Umbilical cord (tissue), 2 donors: ENCODE measurements around the gene GYG2. TPM values are rescaled to one million over a fixed set of nuclear protein-coding genes. Genes with fewer than 3 reads are reported as not detected.

ENCODE experiments used
- DNase-seq: peaks from one replicate; pipeline ENCODE4 v3.0.0-alpha.2; 2015; ENCODE audit warnings: low spot score
- total RNA-seq: library from RNA; depleted of rRNA; stranded (reverse); fragments of >200 nt; gene quantifications from one replicate; pipeline ENCODE4 v1.2.3, GENCODE V29; 2014; ENCODE audit warnings: low replicate concordance; ENCODE audit not compliant: insufficient read depth

GYG2 gene
- total RNA-seq, 1 donor from 2014 or later: 9.6 TPM

DNA sequence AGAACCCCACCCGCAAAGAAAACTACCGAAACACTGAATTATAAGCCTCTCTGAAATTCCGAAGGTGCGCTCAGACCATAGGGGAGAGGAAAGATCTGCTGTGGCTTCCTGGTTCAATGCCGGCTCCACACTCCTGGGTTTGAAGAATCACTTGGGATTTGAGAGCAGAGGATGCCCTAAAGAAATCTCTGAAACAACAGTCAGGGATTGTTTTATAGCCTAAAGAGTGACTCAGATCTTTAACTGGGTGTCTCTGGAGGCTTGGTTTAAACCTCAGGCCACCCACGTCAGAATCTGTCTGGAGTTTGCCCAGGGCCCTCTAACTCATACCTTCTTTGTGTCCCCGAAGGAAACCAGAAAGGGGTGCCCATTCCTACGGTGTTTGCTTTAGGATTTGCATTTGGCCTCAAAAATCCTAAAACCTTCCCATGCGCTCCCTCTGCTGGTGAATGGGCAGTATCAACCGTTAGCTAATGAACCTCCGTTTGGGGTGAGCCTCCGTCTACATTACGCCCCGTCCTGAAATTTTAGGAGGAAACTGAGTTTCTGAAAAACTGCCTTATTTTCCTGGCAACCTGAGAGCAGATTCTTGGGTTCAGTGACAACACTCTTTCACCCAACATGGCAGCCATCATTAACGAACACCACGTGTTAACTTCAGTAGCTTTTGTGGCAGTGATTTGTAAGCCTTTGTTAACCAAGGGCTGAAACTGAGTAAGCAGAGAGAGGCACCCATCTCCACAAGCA lies 16.4 kb upstream of the GYG2 start:
- DNase-seq: peak; percentile 49

DNA sequence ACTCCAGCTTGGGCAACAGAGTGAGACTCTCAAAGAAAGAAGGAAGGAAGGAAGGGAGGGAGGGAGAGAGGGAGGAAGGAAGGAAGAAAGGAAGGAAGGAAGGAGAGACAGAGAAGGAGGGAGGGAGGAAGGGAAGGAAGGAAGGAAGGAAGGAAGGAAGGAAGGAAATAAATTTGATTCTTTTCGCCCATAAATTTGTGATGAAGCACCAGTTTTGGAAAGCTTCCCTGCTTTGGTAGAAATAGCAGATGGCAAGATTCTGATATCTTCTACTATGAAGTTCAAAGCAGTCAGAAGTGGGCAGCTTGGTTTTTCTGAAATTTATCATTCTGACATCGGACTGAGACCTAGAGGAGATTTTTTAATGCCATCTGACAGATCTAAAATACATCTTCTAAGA lies 11.7 kb upstream of the GYG2 start:
- DNase-seq: no peak

DNA sequence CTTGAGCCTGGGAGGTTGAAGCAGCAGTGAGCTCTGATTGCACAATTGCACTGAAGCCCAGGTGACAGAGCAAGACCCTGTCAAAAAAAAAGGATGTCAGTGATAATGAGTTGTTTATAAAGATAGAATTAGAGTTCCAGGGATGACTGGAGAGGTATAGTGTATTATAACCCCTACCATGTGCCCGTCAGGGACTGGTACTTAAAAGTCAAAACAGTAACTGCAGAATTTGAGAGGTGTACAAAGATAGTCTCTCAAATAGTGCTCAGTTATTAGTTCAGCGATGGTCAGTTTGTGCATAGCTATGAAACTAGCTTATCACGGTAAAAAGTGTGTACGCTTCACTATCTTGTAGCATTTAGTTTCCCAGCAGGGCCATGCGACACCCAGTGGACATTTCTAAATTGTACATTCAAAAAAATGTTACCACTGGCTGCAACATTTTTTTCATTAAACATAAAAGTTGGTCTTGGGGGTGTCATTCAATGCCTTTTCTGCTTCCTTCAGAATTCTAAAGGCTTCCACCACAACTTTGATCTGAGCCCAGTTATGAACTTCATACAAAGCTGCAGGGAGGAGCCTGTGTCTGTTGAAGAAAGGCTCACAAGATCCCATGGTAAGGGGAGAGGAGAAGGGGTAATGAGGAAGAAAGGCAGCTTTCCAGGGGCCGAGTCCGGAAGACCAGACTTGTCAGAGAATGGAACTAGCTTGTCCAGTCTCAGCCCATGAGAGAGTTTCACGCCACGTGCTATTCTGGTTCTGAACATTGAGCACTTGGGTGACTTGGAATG lies 9.2 kb upstream of the GYG2 start:
- no peak for DNase-seq

DNA sequence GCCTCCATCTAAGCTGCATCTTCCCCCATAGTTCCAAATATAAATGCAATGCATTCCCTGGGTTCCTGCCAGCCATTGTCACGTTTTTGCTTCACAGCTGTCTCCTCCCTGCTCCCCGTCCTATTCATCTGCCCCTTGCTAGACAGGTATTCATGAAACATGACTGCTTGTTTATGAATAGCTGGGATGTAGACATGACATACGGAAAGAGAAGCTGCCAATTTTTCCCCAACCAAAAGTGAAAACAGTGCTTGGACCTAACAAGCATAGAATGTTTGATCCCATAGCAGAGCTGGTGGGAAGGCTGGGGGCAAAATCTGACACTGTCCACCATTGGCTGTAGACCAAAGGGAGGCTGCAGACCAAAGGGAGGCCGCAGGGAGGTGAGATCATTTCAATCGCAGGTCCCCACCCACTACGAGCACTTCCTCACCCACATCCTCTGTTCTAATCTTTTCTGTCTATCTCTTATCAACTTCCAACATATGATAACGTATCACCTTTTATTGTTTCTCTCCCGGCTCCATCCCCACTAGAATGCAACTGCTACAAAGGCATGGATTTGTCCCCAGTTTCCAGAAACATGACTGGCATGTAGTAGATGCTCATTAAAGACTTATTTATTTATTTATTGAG lies 8.5 kb upstream of the GYG2 start:
- DNase-seq: no peak

DNA sequence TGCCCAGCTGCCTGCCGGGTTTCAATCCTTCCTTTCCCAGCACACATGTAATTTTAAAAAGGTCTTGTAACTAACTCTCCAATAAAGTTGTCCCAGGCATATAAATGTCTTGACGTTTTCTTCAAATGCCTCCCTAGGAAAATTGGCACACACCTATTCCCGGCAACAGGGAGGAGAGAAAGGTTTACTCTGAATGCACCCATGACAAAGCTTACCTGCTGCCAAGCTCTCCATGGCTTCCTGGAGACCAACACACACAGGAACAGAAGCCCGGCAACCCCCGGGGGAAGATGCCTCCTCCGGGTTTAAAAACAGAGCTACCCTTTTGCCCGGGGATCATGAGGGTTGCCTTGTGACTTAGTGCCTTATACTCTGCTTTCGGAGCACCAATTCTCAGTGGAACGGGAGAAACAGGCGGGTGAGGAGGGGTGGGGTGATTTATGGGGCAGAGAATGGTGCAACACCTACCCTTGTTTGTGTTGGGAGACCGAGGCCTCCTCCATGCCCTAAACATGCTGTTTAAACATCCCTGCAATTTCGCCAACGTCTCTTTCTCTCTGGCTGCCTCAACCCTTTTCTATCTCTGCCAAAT lies 4.8 kb upstream of the GYG2 start:
- no peak for DNase-seq

DNA sequence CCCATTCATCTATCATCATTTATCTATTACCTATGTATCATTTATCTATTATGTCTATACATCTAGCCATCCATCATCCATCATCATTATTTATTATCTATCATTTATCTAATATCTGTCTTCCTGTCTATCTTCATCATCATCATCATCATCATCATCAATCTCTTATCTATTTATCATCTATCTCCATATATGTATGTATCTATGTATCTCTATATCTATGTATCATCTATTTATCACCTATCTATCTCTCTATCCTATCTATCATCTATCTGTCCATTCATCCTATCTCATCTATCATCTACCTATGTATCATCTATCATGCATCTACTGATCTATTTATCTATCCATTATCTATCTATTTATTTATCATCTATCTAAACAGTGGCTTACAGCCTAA lies 3.8 kb upstream of the GYG2 start:
- DNase-seq: no peak

DNA sequence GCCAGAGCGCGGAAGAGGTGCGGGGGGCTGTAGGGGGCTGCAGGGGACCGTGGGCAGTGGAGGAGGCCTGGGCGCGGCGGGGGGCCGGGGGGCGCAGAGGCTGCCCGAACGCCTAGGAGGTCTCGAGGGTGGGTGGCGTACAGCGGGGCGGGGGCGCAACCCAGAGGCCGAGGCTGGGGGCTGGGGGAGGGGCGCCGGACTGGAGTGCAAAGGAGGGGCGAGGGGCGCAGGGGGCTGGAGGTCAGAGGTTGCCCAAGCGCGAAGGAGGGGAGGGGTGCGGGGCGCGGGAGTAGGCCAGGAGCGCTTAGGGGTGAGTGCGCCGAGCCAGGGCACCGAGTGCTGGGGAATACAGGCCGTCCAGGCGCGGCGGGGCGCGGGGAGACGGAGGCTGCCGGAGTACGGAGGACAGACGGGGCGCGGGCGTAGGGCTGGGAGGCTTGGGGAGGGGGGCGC lies 255 bp downstream of the GYG2 start:
- no peak for DNase-seq

DNA sequence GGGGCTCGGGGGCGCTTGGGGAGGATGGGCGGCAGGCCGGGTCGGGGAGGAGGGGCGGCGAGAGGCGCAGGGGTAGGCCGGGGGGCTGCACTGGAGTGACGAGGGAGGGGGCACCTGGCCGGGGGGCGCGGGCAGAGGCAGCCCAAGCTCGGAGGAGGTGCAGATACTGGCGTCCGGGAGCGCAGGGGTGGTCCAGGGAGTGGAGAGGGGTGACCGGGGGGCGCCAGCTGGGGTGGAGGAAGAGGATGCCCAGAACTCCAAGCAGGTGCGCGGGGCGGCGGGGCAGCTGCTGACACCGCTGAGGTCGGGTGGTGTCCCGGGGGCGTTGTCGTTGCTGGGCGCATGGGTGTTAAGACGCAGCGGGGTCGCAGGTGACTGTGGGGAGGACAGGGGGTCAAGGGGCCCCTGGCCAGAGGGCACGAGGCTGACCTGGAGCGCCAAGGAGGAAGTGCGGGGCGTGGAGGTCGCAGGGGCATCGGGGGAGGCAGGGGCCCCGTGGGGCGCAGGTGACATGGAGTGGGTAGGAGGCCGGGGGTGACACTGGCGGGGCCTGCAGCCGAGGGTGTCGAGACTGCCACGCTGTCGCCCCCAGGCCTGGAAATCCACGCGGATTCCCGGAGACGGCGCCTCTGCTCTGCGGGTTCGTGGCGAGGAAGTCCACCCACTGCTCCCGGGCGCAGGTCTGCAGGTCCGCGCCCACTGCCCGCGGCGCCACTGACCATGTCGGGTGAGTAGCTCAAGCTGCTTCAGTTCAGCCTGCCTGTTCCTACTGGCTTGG lies 928 bp downstream of the GYG2 start:
- DNase-seq: no peak

DNA sequence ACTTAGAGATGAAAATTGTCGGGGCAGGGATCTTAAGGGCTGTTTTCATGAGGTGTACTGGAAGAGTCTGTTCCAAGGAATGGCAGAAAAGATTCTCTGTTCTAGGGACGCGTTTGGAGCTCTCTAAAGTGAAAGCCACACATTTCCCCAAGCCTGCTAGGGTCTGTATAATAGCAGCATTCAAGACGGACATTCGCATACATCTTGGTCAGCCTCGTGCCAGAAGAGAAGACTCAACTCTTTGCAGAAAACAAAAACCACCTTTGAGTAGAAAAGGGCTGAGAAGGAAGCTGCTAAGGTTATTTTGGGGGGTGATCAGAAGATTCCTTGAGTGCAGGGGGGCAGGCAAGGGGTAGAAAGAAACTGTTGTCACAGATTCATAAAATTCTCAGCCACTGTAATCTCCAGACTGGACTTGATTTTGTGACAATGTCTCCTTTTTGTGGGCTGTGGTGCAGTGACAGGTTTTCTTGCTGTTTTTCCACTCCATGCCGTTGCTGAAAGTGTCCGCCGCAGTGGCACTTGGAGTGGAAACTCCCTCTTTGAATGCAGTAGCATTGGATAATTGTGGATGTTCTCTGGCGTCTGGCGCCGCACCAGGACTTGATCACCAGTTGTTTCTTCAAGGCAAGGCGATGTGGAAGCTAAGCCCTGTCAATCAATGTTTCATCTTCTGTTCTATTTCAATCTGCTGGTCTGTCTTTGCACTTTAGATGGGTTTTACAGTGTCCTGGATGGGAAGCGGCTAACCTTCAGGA lies 2.9 kb downstream of the GYG2 start:
- no peak for DNase-seq

DNA sequence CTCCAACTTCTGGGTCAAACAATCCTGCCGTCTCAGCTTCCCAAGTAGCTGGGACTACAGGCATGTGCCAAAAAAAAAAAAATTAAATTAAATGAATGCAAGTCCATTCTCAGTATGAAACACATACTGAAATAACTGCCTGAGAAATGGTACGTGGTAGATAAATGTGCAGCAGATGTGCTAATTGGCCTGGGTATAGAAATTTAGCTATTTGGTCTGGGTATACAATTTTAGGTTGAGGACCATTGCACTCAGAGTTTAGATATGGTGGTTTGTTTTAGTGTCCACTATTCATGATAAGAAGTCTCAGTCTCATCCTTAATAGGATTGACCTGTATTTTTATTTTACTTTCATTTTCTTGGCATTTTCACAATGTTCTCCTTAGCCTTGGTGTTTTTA lies 9.2 kb downstream of the GYG2 start:
- no peak for DNase-seq

DNA sequence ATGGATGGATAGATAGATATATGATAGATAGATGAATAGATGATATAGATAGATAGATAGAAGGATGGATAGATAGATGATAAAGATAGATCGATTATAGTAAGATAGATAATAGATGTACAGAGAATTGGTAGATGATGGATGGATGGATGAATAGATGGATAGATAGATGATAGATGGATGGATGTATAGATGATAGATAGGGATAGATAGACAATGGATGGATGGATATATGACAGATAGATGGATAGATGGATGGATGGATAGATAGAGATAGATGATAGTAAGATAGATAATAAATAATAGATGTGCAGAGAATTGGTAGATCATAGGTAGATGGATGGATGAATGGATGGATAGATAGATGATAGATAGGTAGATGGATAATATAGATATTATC lies 12.2 kb downstream of the GYG2 start:
- no peak for DNase-seq

DNA sequence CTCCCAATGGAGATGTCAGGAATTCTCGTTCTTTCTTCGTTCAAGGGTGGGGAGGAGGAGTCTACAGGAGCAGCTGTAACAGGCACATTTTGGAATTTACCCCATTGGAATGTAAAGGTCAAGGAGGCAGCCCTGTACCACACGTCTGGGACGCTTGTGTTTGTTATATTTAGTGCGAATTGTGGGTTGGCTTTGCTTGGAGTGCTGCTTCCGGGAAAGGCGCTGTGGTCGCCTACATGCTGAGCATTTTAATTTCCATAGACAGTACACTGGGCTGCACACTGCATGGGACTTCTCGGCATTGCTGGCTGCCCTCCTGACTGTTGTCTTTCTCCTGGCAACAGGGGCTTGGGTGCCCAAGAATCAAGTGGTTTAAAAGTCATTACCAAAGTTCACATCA lies 12.8 kb downstream of the GYG2 start:
- no peak for DNase-seq

DNA sequence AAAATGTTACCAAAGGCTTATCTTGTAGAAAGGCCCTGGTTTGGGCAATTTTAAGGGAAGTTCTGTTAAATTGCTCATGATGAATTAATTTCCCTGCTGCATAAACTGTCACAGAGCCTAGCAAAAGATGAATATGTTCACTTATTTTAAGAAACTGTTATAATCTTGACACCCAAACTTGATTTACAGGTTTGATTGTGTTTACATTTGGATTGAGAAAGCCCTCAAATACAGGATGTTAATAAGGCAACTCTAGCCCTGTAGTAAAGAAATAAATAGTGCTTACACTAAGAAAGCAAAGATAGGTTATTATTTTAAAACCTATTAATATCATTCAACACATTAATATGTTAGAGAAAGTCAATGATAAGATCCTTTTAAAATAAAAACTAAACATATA lies 18.3 kb downstream of the GYG2 start:
- DNase-seq: no peak

DNA sequence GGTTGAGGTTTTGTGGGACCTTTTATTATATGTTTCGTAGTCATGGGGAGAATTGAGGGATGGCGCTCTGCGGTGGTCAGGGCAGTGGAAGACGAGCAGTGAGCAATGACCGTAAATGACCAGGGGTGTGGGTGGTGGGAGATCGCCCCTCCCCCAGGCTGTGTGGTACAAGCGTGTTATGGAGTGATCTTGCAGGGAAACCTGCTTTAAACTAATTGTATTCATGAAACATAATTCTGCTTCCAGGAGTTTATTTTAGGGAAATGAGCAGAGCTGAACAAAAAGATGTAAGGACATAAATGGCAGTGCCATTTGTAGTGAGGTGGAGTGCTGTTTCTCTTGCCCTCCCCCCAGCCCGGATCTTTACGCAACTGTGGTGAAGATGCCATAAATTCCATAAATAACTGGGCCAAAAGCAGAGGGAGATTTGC lies 20.2 kb downstream of the GYG2 start:
- peak; percentile 54 for DNase-seq

DNA sequence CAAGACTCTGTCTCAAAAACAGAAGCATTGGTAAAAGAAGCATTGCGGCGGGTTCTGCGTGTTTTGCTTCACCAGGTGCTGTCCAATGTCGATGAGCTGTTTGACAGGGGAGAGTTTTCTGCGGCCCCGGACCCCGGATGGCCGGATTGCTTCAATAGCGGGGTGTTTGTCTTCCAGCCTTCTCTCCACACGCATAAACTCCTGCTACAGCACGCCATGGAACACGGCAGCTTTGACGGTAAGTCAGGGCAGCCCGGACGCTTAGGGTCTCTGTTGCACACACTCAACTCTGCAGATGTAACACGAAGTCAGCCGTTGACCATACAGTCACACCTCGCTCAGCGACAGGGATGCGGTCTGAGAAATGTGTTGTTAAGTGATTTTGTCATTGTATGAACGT lies 26.2 kb downstream of the GYG2 start:
- DNase-seq: no peak

DNA sequence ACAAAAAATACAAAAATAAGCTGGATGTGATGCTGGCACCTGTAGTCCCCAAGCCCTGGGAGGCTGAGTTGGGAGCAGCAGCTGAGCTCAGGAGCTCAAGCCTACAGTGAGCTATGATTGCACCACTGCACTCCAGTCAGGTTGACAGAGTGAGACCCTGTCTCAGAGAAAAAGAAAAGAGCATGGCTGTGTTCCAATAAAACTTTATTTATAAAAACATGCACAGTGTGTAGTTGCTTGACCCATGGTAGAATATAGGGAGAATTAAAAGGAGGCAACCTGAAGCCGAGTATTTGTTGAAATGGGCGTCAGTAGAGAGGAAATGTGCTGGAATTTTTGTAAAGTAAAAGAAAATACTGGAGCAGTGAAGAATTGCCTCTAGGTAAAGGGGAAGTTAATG lies 27.0 kb downstream of the GYG2 start:
- no peak for DNase-seq

DNA sequence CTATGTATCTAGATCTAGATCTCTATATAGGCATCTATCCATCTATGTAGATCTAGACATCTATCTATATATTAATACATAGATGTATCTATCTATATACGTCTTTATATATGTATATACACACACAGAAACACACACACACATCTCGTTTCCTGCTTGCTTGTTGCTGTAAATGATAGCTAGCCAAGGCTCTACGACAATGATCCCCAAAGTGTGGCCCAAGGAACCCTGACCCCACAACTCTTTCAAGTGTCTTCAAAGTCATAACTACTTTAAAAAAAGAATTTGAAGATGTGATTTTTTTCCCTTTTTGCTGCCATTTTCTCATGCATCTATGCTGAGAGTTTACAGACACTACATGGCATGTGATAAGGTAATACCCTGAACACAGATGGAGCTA lies 28.8 kb downstream of the GYG2 start:
- DNase-seq: no peak

DNA sequence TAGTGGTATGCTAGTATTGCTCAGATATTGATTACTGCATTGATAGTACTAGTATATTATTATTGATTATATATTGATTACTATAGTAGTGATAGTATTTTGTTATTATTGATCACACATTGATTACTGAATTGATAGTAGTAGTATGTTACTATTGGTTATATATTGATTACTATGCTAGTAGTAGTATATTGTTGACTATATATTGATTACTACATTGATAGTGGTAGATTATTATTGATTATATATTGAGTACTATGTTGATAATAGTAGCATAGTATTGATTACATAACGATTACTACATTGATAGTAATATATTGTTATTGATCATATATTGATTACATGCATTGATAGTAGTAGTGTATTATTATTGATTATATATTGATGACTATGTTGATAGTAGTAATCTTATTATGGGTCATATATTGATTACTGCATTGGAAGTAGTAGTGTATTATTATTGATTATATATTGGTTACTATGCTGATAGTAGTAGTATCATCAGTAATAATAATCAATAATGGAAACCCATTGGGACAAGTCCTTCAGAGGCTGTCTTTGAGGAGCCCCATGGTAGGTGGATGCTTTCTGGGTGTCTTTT lies 30.6 kb downstream of the GYG2 start:
- DNase-seq: no peak

DNA sequence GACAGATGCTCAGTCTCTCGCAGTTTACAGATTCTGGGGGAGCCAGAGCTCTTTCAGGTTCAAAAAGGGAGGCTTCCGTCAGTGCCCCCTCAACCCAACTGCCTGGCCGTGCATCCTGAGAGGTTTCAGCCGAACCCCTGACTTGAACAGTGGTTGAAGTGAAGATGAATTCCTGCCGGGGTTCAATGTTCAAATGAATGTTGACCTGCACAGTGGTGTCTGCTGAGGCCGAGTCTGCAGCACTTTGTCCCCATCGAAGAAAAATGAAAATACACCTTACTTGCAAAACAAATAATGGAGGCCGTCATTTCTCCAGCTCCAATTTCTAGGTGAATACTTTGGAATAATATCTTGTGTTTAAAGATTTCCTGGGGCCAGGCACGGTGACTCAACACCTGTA lies 33.7 kb downstream of the GYG2 start:
- no peak for DNase-seq

DNA sequence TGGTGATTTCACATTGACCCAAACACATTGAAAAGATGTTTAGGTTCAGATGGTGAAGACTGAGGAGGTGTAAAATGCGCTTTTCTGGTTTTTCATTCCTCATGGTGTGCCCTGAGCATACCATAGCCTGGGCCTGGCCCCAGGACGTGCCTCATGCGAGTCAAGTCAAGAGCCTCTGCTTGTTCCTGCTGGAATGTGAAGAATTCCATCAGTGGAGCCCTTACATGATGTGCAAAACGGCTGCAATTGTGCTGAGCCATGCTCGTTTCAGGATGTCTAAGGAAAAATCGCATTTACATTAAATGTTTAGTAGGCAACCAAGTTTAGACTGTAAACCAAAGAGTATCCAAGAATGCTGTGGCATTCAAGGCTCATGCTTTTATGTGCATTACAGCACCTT lies 34.9 kb downstream of the GYG2 start:
- peak; percentile 50 for DNase-seq
